Naive B cell (primary cell): ENCODE results near the gene IRX4. TPM values are rescaled to one million over a fixed set of nuclear protein-coding genes. Genes with fewer than 3 reads are reported as not detected.

Source experiments
- polyA plus RNA-seq, 6 donors: library from polyadenylated mRNA; unstranded; fragments of 300-500 nt; fragmentation: Illumina TruSeq; gene quantifications; one replicate each; pipeline ENCODE4 v1.2.3, GENCODE V29; 2021; ENCODE audit warnings: low read depth in 6 of 6

The IRX4 gene
- polyA plus RNA-seq, 6 donors from 2014 or later = not detected

Other genes with a start within 250 kb of the IRX4 start
- 100 to 1,000 TPM in 1 of 6 donors, 10 to 100 TPM in 5; 52.1 to 105 (median 63.1) TPM for gene MRPL36, start 83.1 kb downstream of the IRX4 start, polyA plus RNA-seq
- gene NDUFS6, start 81.5 kb downstream of the IRX4 start, polyA plus RNA-seq = 10 to 100 TPM; 39.0 to 60.6 (median 47.3) TPM